HG03442 (cell line): ENCODE measurements around the gene CACNA2D1.
"Not testable (repeated sequence)": the region's sequence is repeated elsewhere in the genome, so short reads cannot be mapped to it uniquely, and the experiment has no call there.

Source experiments
- ATAC-seq: cut with Tn5 transposase; IDR thresholded peaks from one replicate; pipeline ENCODE4 v1.9.1; 2021; ENCODE audit warnings: mild to moderate bottlenecking, moderate library complexity; ENCODE audit not compliant: unreplicated experiment

The CACNA2D1 gene

DNA sequence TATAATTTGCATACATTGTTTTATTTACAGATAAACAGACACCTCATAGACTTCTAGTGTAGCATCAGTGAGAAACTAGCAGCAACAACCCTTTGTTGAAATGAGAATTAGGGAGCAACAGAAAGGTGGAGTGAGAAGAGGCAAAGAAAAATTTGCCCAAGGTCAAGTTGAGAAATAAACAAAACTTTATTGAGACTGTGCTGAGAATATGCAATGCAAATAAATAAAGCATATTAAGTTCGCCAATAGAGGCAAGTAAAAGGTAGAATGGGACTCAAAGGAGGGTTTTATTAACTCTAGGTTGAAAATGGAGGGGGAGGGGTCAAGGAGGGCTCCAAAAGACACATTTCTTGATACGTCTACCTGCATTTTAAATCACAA lies 49.7 kb downstream of the CACNA2D1 start:
- ATAC-seq: no peak

DNA sequence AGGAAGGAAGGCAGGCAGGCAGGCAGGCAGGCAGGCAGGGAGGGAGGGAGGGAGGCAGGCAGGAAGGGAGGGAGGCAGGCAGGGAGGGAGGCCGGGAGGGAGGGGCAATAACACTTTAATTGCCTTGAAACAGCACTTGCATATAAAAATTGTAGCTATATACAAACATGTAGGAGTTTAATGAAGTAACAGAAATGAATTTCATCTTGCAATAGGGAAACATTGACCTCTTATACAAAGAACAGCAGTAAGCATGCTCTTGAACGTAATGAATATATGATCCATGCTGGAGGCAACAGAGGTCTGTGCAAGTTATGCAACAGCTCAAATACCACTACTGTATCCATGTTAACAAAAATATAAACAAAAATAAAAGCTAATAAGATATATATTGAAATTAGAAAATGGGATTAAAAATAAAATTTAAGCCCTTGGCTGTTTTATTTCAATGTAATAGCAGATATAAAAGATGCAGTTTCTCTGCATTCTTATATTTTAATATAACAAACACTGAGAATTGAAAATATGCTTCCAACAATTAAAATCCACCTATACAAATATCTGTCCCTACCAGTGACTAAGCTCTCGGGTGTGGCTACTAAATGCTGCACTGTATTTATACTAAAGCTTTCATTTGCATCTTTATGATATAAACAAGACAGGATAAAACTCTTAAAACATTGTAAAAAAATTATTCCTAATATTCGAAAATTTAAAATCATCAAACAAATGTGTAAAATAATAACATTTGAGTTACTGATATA lies 50.3 kb downstream of the CACNA2D1 start:
- ATAC-seq: no peak

DNA sequence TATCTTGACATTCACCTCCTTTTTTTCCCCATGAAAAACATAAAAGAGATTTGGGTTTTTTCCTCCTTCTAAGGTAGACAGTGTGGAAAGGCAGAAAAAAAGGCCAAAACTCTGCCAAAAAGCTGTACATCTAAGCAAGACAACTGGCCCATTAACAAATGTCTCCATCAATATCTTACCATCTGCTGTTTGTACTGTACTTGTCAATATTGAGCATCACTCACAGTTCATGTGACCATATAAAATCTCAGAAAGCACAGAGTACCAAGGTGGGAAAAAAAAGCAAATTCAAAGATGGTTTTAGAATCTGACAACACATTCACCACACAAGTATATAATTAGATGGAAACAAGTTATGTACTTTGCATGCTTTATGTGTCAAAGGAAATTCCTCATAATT lies 52.6 kb downstream of the CACNA2D1 start:
- ATAC-seq: no peak

DNA sequence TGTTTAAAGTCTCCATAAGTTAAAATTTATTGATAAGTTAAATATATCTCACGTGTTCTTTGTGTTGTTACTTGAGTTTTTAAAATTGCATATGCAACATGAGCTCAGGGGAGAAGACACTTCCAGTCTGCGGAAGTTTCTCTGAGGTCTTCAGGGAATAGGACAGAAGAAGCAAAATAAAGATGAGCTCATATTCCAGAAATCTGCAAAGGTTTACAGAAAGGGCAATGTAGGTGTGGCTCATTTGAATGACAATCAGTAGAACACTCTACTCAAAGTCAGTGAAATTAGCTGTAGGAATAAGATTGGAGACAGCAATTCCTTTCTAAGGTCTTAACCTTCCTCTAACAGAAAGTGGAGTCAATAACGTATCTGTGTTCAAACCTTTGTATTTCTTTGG lies 53.7 kb downstream of the CACNA2D1 start:
- ATAC-seq: no peak

DNA sequence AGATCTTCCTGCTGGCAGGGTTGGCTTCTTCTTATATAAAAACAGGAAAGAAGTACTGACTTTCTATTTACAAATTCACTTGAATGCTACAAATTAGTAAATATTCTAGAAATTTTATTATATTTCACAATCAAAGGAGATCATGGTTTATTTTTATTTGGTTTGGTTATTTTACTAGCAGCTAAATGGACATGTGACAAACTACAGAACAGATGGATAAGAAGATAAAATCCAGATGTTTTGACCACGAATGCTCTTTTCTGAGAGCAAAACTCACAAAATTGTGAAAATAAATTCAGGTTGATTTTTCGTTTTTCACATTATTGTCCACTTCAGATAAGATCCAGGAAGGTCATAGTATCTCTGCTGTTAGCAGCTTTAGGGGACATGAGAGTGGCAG lies 55.4 kb downstream of the CACNA2D1 start:
- ATAC-seq: no peak

DNA sequence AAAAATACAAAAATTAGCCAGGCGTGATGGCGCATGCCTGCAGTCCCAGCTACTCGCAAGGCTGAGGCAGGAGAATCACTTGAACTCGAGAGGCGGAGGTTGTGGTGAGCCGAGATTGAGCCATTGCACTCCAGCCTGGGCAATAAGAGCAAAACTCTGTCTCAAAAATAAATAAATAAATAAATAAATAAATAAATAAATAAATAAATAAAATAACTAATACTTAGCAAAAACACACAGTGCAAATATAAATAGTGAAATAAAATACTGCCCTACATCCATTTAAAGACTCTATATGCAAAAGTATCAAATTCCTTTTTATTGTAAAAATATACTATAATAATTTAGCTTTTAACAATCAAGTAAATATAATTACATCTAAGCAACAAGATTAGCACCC lies 57.0 kb downstream of the CACNA2D1 start:
- not testable (repeated sequence) for ATAC-seq

DNA sequence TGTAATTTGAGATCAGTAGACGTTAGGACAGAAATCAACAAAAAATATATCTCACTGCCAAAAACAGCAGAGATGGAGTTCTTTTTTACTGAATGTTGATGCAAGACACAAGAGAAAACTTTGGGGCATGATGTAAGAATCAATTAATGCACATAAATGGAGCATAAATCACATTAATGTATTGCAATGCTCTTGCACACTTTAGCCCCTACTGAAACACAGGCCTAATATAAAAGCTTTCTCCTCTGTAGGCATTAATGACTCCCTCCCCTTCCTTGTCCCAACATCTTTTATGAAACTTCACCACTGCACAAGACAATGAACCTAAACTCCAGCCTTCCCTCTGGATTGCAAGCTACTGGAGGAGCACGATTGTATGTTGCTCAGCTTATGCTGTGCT lies 58.8 kb downstream of the CACNA2D1 start:
- ATAC-seq: no peak

DNA sequence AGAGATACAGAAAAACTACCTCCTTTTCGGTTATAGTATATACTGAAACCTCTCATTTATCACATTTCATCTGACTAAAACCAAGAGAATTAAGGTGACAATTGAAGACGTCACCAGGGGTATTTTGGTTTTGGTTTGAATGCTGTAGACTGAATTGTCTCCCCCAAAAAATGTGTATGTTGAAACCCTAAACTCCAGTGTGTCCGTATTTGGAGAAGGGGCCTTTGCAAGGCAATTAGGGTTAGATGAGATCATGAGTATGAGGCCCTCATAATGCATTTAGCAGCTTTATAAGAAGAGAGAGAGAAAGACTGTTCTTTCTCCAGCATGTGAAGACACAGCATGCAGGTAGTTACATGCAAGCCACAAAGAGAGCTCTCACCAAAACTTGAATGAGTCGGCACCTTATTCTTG lies 59.5 kb downstream of the CACNA2D1 start:
- ATAC-seq: no peak

DNA sequence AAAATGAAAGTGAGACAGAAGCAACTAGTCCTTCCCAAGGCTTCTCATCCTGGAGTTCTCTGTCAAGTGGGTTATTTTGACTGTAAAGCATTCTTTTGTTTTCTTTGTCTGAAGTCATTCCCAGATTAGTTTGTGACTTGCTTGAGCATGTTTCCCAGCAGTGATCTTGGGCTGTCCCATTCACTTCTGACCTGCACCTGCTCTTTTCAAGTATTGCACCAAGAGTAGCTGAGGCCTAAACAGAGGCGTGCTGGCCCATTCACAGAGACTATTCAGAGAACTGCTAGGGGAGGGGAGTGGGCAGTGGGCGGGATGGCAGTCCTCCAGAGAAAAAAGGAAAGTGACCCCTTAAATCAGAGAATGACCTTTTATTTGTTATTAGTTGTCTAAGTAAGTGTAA lies 61.3 kb downstream of the CACNA2D1 start:
- no peak for ATAC-seq

DNA sequence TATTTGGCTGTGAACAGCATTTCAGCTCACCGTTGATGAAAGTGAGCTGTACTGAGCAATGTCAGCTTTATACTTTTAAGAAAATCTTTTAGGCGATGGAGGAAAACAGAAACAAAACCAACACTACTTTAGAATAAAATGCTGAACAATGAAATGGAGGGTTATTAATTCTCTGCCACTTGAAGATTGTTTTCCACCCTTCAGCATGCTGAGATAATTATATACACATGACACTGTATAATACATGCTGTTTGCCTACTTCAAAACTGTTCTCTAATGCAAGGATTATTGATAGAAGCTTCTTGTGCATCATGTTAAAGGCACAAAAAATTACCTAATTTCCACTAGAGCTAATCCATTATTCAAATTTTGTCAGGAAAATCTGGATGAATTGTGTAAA lies 66.8 kb downstream of the CACNA2D1 start:
- no peak for ATAC-seq

DNA sequence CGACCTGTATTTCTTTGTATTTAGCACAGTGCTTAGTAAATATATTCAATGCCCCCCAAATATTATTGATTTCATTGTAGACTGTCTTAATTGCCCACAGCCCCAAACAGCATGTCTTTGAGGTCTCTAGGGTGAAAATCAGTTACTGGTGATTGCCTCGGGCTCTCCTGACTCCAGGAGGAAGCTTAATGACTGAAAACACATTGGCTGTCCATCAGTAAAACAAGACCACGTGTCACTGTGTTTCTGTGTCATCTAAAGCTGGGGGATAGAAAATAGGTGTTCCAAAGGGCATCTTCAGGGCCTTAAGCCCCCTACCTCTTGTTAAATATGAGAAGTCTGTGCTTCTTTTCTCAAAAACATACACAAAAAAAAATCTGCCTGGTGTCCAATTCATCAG lies 67.9 kb downstream of the CACNA2D1 start:
- ATAC-seq: no peak

DNA sequence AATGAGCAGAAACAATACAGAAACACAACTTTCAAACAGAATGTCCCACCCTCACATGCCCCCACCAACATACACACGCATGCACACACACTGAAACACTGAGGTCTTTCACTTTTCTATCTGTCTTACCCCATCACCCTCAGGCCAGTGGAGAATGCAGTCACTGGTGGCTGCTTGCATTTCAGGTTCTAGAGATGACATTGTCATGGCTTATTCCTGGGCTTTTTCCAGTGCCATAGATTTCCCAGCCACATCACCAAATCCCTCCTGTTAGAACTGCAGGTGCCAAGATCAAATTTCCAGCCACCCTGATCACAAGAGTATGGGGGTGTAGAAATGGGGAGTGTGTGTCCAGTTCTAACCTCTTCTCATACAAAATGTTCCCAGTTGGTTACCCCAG lies 68.4 kb downstream of the CACNA2D1 start:
- ATAC-seq: no peak

DNA sequence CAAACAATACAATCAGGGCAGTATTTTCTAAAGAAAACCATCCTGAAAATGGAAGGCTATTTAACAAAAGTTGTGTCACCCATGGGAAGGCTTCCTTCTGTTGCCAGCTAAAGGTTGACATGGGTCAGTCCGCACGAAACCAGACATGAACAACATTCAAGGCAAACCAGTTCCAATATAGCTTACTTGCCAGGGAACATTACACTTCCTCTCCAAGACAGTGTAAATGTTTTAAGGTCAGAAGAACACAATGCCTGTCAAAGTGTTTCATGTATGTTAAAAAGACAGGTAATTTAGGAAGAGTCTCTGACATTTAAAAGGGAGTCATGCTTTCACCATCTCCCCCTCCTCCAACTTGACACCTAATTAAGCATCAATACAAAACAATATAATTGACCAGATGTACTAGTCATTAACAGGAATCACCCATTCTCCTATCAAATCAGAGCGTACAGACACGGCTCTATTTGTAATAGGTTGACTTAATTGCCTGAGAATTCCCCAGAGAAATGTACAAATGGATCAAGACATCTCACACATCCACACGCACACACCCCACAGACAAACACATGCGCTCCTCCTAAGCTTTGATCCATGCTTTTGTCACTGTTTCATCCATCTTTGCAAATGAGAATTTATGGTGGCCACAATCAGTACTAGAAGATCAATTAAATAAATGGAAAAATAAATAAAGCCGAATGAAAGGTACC lies 69.5 kb downstream of the CACNA2D1 start:
- ATAC-seq: no peak

DNA sequence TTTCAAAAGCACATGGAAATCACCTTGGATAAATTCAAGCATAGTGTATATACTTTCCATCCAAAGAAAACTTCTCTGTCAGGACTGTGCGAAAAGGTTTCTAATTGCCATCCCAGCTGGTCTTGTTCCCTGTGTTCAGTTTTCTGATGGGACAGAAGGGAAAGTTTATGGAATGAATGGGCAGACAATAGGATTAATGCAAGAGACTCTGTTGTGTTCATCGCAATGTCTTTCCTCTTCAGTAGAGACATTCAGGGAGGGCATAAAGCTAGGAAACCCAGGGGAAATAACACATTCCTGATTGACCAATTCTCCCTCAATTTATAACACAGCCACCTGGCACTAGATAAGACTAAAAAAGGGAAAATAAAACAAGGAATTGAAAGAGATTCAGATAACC lies 78.9 kb downstream of the CACNA2D1 start:
- no peak for ATAC-seq

DNA sequence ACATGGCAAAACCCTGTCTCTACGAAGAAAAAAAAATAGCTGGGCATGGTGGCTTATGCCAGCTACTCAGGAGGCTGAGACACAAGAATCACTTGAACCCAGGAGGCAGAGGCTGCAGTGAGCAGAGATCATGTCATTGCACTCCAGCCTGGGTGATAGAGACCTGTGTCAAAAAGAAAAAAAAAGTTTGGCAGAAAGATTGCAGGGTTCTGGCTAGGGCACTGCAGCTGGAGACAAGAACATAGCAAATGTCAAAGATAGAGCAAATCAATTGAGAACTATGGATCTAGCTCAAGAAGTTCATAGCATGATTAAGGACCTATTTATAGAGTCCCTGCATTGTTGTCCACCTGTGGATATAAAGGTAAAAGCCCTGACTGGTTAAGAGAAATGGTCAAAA lies 79.5 kb downstream of the CACNA2D1 start:
- ATAC-seq: no peak

DNA sequence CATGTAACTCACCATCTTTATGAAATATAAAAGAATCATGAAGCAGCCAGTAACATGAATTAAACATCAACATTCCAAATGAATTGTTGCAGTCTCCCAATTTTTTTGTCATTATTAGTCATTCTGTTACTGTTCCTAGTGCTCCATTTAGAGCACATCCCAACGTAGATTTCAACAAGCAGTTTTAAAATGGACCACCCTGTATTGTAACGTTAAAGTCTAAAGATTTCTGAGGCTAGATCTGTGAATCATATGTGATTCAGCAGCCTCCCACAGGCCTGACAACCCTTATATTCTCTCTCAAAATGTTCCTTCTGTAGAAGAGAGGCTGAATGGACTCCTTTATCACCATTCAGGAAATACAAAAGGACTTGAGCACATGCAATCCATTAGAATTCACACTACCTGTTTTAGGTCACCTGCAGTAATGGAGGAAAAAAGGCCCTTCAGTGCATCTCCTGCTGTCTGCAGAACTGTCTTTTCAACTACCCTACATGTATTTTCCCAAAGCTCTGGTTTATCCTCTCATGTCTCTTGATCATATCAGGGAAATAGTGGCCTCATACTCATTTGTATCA lies 81.4 kb downstream of the CACNA2D1 start:
- ATAC-seq: no peak

DNA sequence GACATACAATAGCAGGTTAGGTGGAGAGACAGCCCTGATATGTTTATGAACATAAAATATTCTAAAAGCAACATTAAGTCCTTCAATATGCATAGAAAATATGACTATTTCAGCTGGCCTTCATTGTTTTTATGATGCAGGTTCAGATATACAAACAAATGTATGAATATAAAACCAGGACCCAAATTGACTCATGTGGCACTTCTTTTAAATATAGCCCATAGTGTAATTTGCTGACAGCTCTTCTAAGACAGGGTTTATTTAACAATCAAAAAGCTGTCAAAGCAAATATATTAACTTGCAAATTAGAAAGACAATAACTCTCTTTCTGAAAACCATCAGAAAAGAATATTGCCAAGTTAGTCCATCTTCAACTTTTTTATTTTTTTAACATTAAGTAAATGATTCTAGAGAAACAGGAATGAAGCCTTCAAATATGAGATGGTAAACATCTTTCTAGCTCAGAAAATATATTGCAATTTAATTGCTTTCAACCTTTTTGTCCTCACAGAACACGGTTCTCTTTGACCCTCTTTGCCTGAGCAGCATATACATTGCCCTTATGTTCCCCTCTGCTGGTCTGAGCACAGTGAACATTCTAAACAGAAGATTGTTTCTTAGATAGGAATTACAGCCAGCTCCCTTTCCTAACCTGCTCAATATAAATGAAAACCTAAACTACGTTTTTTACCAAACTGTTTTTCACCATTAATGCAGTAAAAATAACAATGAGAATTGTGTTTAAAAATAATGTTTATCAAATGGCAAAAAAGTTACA lies 82.8 kb downstream of the CACNA2D1 start:
- ATAC-seq: no peak

DNA sequence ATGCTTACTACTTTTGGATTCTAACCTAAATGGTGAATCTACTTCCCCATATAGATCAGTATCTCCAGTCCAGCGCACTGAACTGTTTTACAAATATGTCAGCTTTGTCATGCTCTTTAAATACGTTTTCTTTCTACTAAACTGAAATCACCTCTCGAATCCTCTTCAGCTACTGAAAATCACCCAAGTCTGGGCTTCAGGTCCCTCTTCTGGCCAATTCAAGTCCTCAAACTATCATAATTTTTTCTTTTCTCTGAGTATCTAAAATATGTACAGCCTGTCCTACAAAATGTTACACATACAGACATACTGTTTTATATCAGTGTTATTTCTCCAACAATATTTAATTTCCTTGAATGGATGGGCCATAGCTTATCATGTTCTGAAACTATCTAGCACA lies 84.2 kb downstream of the CACNA2D1 start:
- no peak for ATAC-seq

DNA sequence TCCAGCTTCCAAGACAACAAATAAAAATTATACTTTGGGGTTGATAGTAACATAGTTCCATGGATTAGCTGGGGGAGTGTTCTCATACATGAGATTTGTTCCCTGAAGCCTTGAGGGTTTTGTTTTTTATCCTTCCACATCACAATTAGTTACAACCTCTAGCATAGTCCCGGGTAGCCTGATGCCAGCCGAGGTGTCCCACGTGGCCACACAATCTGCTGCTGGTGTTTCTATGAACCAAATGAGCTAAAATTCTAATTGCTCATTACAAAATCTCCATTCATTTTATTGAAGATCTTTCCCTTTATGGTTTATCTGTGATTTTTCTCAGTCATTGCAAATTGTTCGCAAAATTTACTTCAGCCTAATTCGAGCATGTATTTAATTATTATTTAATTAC lies 84.7 kb downstream of the CACNA2D1 start:
- no peak for ATAC-seq

DNA sequence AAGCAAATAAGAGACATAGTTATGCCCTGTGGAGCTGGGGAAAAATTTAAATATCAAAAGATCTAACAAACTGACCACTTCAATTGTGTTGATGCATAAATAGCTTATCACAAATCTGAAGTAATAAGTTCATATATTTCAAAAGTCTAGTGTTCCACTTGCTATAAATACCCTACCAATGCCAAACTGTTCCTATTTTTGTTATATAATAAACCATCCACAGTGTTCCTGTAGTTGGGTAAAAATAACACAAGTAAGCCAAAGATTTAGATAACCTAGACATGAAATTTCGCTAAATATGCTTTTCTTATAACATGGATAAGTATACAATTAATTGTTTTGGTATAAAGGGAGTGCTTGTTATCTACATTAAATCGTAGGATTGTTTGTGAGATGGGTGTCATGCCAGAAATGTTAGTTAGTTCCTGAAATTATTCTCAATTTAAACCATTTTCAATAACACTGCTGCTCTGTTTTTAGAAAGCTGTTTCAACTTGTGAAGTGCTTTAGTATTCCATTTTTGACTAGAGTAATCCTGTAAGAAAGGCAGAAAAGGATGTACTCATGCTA lies 85.5 kb downstream of the CACNA2D1 start:
- no peak for ATAC-seq

DNA sequence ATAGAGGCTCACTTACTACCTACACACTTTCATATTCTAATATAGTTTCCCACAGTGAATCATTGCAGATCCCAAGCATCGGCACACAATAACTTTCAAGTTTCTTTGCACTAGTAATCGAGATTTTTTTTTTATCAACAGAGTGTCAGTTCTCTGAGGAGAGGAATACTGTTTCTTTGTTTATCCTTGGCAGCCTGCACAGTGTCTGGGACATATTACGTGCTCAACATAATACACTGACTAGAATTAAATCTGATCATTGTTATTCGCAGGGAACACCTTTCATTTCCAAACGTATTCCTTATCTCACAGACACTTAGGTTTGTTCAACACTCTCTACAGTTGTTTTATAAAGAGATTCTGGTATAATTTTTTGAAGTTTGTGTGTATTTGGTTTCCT lies 95.3 kb downstream of the CACNA2D1 start:
- ATAC-seq: no peak
